HEK293 (cell line): ENCODE measurements around the gene SH3BP5.

Experiments used
- CTCF ChIA-PET: fragments of 350-600 bp; formaldehyde crosslinking; extraction: SDS; loops from one replicate; lab custom pipeline; 2021; ENCODE audit warnings: antibody characterized with exemption; lab: Yijun Ruan, JAX
- POLR2A ChIA-PET: fragments of 300-600 bp; formaldehyde crosslinking; extraction: SDS; loops from one replicate; lab custom pipeline; 2020; ENCODE audit warnings: antibody characterized with exemption, inconsistent platforms; lab: Yijun Ruan, JAX
- H3K27ac ChIP-seq: fragments of 200-500 bp; sonication (Bioruptor generic); 2 replicates; pipeline ENCODE4 v1.5.1; 2014; ENCODE audit warnings: low read depth, low read length, control low read depth, inconsistent platforms; ENCODE audit errors: extremely low read depth
- H3K36me3 ChIP-seq, 2 experiments: fragments of 200-500 bp in 1 of 2; sonication (Bioruptor generic) in 1 of 2; 1 replicate in 1 of 2; 2 replicates in 1 of 2; pipeline ENCODE4 v1.5.1; 2014 to 2017; ENCODE audit warnings: inconsistent platforms in 2 of 2, low read length in 2 of 2; ENCODE audit not compliant: control insufficient read depth in 2 of 2, insufficient read depth in 1 of 2
- H3K4me1 ChIP-seq: fragments of 200-500 bp; sonication (Bioruptor generic); 2 replicates; pipeline ENCODE4 v1.5.1; 2014; ENCODE audit warnings: mild to moderate bottlenecking, low read length, inconsistent platforms; ENCODE audit not compliant: control insufficient read depth, insufficient read depth
- H3K4me3 ChIP-seq: 2 replicates; pipeline ENCODE4 v1.5.1; 2011; ENCODE audit warnings: low read depth, mild to moderate bottlenecking, control low read depth, low read length, moderate library complexity
- H3K9me3 ChIP-seq: fragments of 200-500 bp; sonication (Bioruptor generic); 2 replicates; pipeline ENCODE4 v1.5.1; 2014; ENCODE audit warnings: low read depth, low read length, inconsistent platforms; ENCODE audit not compliant: control insufficient read depth, insufficient read depth
- ELK4 ChIP-seq: IDR thresholded peaks from 2 replicates; pipeline ENCODE4 v1.6.1; 2011; ENCODE audit warnings: mild to moderate bottlenecking, low read depth, low read length, borderline replicate concordance
- GLIS1 ChIP-seq: fragments of 450-650 bp; formaldehyde crosslinking; IDR thresholded peaks from 2 replicates; pipeline ENCODE4 v1.5.1; 2016; ENCODE audit warnings: missing biosample characterization, missing genetic modification characterization
- INSM2 ChIP-seq: fragments of 450-650 bp; formaldehyde crosslinking; IDR thresholded peaks from 2 replicates; pipeline ENCODE4 v1.5.1; 2016; ENCODE audit warnings: missing biosample characterization, missing genetic modification characterization
- PATZ1 ChIP-seq: fragments of 450-650 bp; formaldehyde crosslinking; IDR thresholded peaks from 2 replicates; pipeline ENCODE4 v1.5.1; 2016; ENCODE audit warnings: missing biosample characterization, missing genetic modification characterization
- ZNF132 ChIP-seq: fragments of 450-650 bp; formaldehyde crosslinking; IDR thresholded peaks from 2 replicates; pipeline ENCODE4 v1.5.1; 2017; ENCODE audit warnings: missing biosample characterization, missing genetic modification characterization, borderline replicate concordance
- ZNF148 ChIP-seq: fragments of 450-650 bp; formaldehyde crosslinking; IDR thresholded peaks from 2 replicates; pipeline ENCODE4 v1.5.0; 2017; ENCODE audit warnings: missing biosample characterization, missing genetic modification characterization, borderline replicate concordance
- ZNF23 ChIP-seq: fragments of 450-650 bp; formaldehyde crosslinking; IDR thresholded peaks from 2 replicates; pipeline ENCODE4 v1.5.1; 2016; ENCODE audit warnings: missing biosample characterization, missing genetic modification characterization, borderline replicate concordance
- ZNF292 ChIP-seq: fragments of 450-650 bp; formaldehyde crosslinking; IDR thresholded peaks from 2 replicates; pipeline ENCODE4 v1.5.1; 2016; ENCODE audit warnings: low read depth, missing biosample characterization, missing genetic modification characterization, borderline replicate concordance
- ZNF362 ChIP-seq: fragments of 450-650 bp; formaldehyde crosslinking; IDR thresholded peaks from 2 replicates; pipeline ENCODE4 v1.5.1; 2016; ENCODE audit warnings: missing biosample characterization, missing genetic modification characterization
- ZNF398 ChIP-seq: fragments of 450-650 bp; formaldehyde crosslinking; IDR thresholded peaks from 2 replicates; pipeline ENCODE4 v1.5.1; 2017; ENCODE audit warnings: missing biosample characterization, missing genetic modification characterization
- ZNF473 ChIP-seq: fragments of 450-650 bp; formaldehyde crosslinking; IDR thresholded peaks from 2 replicates; pipeline ENCODE4 v1.5.1; 2017; ENCODE audit warnings: missing biosample characterization, missing genetic modification characterization
- ZNF571 ChIP-seq: fragments of 450-650 bp; formaldehyde crosslinking; IDR thresholded peaks from 2 replicates; pipeline ENCODE4 v1.5.0; 2017; ENCODE audit warnings: missing biosample characterization, missing genetic modification characterization
- ZNF791 ChIP-seq: fragments of 450-650 bp; formaldehyde crosslinking; IDR thresholded peaks from 2 replicates; pipeline ENCODE4 v1.5.1; 2016; ENCODE audit warnings: missing biosample characterization, missing genetic modification characterization
- ZNF830 ChIP-seq: fragments of 450-650 bp; IDR thresholded peaks from 2 replicates; pipeline ENCODE4 v1.5.0; 2018; ENCODE audit warnings: missing biosample characterization, missing genetic modification characterization, low read depth, mild to moderate bottlenecking, moderate library complexity

The SH3BP5 gene

GRCh38 chr3:15294929-15295328 lies 37.5 kb downstream of the SH3BP5 start:
- TF ChIP-seq ZNF830 (tag by site-specific recombination) (no peak), INSM2 (tag by site-specific recombination) (no peak), GLIS1 (tag by site-specific recombination) (no peak), ZNF473 (tag by site-specific recombination) (no peak), ZNF292 (tag by site-specific recombination) (no peak), ZNF362 (tag by site-specific recombination) (no peak), ZNF23 (tag by site-specific recombination) (no peak), ZNF791 (tag by site-specific recombination) (no peak), ZNF148 (no peak), PATZ1 (tag by site-specific recombination) (no peak), ZNF398 (no peak), ELK4 (no peak), ZNF571 (tag by site-specific recombination) (no peak), ZNF132 (tag by site-specific recombination) (no peak)
- no peaks in the 10 kb centered on the region for H3K9me3 ChIP-seq
- POLR2A ChIA-PET: no interaction called here
- H3K4me3 ChIP-seq: no peak overlapping the region
- no peak overlapping the region for H3K27ac ChIP-seq
- no peaks in the 10 kb centered on the region for H3K36me3 ChIP-seq
- CTCF ChIA-PET: interaction anchor here (0.6 to 1.2 kb wide), 5 partner anchors 27 to 305 kb away, joined by 3 to 4 read pairs (median 4); partner anchors contain the start of gene SH3BP5
- H3K4me1 ChIP-seq: peaks cover 5% of the 10 kb centered on the region
